ENCODE results near the gene SLC35A1.

DNA sequence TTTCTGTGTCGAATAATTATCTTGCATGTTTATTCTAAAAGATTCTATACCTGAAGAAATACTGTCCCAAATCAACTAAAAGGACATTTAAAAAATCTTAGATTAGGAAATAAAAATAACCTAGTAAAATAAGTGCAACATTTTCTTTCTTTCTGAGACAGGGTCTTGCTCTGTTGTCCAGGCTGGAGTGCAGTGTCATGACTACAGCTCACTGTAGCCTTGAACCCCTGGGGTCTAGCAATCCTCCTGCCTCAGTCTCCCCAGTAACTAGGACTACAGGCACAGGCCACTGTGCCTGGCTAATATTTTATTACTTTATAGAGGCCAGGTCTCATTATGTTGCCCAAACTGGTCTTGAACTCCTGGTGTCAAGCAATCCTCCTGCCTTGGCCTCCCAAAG lies 68.3 kb downstream of the SLC35A1 start:
- no peak for TF ChIP-seq CTCF (IDR thresholded peaks at IDR 0.05; ENCODE audit: low read depth, low read length)
- TF ChIP-seq EZH2phosphoT487 (IDR thresholded peaks at IDR 0.05; ENCODE audit: low read depth), result no peak

Data from OCI-LY3 (cell line).